Keratinocyte (primary cell): ENCODE results near the gene RYR2. TPM values are rescaled to one million over a fixed set of nuclear protein-coding genes. Genes with fewer than 3 reads are reported as not detected.

ENCODE experiments used
- DNase-seq: peaks from one replicate; pipeline ENCODE4 v3.0.0-alpha.2; 2011; ENCODE audit warnings: low read depth, missing footprints, low spot score
- FAIRE-seq: peaks from 2 replicates; lab custom pipeline; 2011; peaks lifted over from hg19 to GRCh38; lab: Jason Lieb, UNC
- H2AFZ ChIP-seq: 2 replicates; pipeline ENCODE4 v1.6.0; 2012; ENCODE audit warnings: low read length, control low read depth, inconsistent platforms; ENCODE audit not compliant: control insufficient read depth
- H3K27ac ChIP-seq: 2 replicates; pipeline ENCODE4 v1.5.1; 2011; ENCODE audit warnings: low read length; ENCODE audit not compliant: control insufficient read depth, insufficient read depth
- H3K27me3 ChIP-seq: 3 replicates; pipeline ENCODE4 v1.6.0; 2011; ENCODE audit warnings: low read length; ENCODE audit not compliant: control insufficient read depth, insufficient read depth; ENCODE audit errors: extremely low read depth
- H3K36me3 ChIP-seq, 2 experiments: 2 replicates in 1 of 2; 3 replicates in 1 of 2; pipeline ENCODE4 v1.5.1; 2011; ENCODE audit warnings: low read length in 2 of 2, mild to moderate bottlenecking in 1 of 2; ENCODE audit not compliant: control insufficient read depth in 2 of 2, insufficient read depth in 2 of 2; ENCODE audit errors: extremely low read depth in 1 of 2
- H3K4me1 ChIP-seq: 3 replicates; pipeline ENCODE4 v1.5.1; 2011; ENCODE audit warnings: low read length; ENCODE audit not compliant: control insufficient read depth, insufficient read depth; ENCODE audit errors: extremely low read depth
- H3K4me2 ChIP-seq: 3 replicates; pipeline ENCODE4 v1.6.0; 2011; ENCODE audit warnings: low read depth, low read length; ENCODE audit not compliant: control insufficient read depth, insufficient read depth; ENCODE audit errors: extremely low read depth
- H3K4me3 ChIP-seq, 3 experiments: fragments of 200-600 bp in 1 of 3; sonication (generic) in 1 of 3; 2 replicates in 2 of 3; 3 replicates in 1 of 3; pipeline ENCODE4 v1.5.1; 2011 to 2016; ENCODE audit warnings: low read length in 3 of 3, mild to moderate bottlenecking in 3 of 3, control low read depth in 2 of 3, inconsistent platforms in 1 of 3, low read depth in 1 of 3, mixed read lengths in 1 of 3, mixed run types in 1 of 3, moderate library complexity in 1 of 3; ENCODE audit not compliant: control insufficient read depth in 2 of 3, insufficient read depth in 2 of 3; ENCODE audit errors: extremely low read depth in 1 of 3
- H3K79me2 ChIP-seq: 2 replicates; pipeline ENCODE4 v1.6.0; 2012; ENCODE audit warnings: low read length; ENCODE audit not compliant: control insufficient read depth, insufficient read depth
- H3K9ac ChIP-seq: 3 replicates; pipeline ENCODE4 v1.6.0; 2011; ENCODE audit warnings: low read length; ENCODE audit not compliant: control insufficient read depth, insufficient read depth; ENCODE audit errors: extremely low read depth
- H3K9me1 ChIP-seq: 3 replicates; pipeline ENCODE4 v1.6.0; 2011; ENCODE audit warnings: low read length; ENCODE audit not compliant: control insufficient read depth, insufficient read depth; ENCODE audit errors: extremely low read depth
- H3K9me3 ChIP-seq: 2 replicates; pipeline ENCODE4 v1.5.1; 2012; ENCODE audit warnings: low read depth, low read length; ENCODE audit not compliant: control insufficient read depth
- H4K20me1 ChIP-seq: 3 replicates; pipeline ENCODE4 v1.6.0; 2011; ENCODE audit warnings: low read length; ENCODE audit not compliant: control insufficient read depth, insufficient read depth; ENCODE audit errors: extremely low read depth
- EZH2 ChIP-seq: IDR thresholded peaks from one replicate; pipeline ENCODE4 v1.6.1; 2012; ENCODE audit warnings: inconsistent platforms, mild to moderate bottlenecking, low read length, moderate library complexity
- dilution Hi-C: fragments of 300-500 bp; cut with MboI; formaldehyde crosslinking; loops from one replicate; pipeline ENCODE4 v1.7.0; 2020; ENCODE audit warnings: low sequenced_read_pairs; ENCODE audit not compliant: extremely low pct_ligation_motif_present
- polyA plus RNA-seq, 5 experiments: library from polyadenylated mRNA; depleted of rRNA in 3 of 5; stranded (reverse) in 3 of 5; stranded (forward) in 1 of 5; unstranded in 1 of 5; fragments of >200 nt; gene quantifications; 1 replicate in 1 of 5; 2 replicates in 3 of 5; 3 replicates in 1 of 5; pipeline versions ENCODE4 v1.2.1 to v1.2.3, GENCODE V29; 2011 to 2012; ENCODE audit warnings: missing spikeins in 2 of 5, low read depth in 1 of 5, low replicate concordance in 1 of 5
- TF ChIP-seq, protein P1 (sequence below), 3 experiments: IDR thresholded peaks in 1 of 3; conservative IDR thresholded peaks in 1 of 3; optimal IDR thresholded peaks in 1 of 3; 2 replicates in 2 of 3; 3 replicates in 1 of 3; pipeline versions ENCODE3 to v1.5.1; 2011; ENCODE audit warnings: low read length in 3 of 3, mild to moderate bottlenecking in 3 of 3, moderate library complexity in 2 of 3, control low read depth in 1 of 3, inconsistent platforms in 1 of 3; ENCODE audit not compliant: insufficient read depth in 2 of 3; ENCODE audit errors: extremely low read depth in 1 of 3

Gene RYR2
- polyA plus RNA-seq, 1 donor (not counting 4 experiments of a cell fraction or from before 2014, with no cell fraction given): 0.05 TPM

GRCh38 chr1:237181743-237182317 lies 139.8 kb downstream of the RYR2 start:
- Histone ChIP-seq H3K79me2 (no peaks in the 10 kb centered on the region), H3K9me3 (peaks cover 2% of the 10 kb centered on the region), H3K9ac (no peak overlapping the region), H3K4me3 (no peak overlapping the region), H3K9me1 (no peaks in the 10 kb centered on the region), H3K4me2 (no peak overlapping the region), H3K4me1 (no peaks in the 10 kb centered on the region), H2AFZ (no peak overlapping the region), H3K27me3 (no peaks in the 10 kb centered on the region), H3K36me3 (no peaks in the 10 kb centered on the region), H4K20me1 (no peaks in the 10 kb centered on the region), H3K27ac (no peak overlapping the region)
- no peak for DNase-seq
- TF ChIP-seq EZH2: no peak
- TF ChIP-seq, protein P1, sequence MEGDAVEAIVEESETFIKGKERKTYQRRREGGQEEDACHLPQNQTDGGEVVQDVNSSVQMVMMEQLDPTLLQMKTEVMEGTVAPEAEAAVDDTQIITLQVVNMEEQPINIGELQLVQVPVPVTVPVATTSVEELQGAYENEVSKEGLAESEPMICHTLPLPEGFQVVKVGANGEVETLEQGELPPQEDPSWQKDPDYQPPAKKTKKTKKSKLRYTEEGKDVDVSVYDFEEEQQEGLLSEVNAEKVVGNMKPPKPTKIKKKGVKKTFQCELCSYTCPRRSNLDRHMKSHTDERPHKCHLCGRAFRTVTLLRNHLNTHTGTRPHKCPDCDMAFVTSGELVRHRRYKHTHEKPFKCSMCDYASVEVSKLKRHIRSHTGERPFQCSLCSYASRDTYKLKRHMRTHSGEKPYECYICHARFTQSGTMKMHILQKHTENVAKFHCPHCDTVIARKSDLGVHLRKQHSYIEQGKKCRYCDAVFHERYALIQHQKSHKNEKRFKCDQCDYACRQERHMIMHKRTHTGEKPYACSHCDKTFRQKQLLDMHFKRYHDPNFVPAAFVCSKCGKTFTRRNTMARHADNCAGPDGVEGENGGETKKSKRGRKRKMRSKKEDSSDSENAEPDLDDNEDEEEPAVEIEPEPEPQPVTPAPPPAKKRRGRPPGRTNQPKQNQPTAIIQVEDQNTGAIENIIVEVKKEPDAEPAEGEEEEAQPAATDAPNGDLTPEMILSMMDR (optimal IDR thresholded peaks at IDR 0.05 in 1 of 3, IDR thresholded peaks at IDR 0.05 in 1 of 3, conservative IDR thresholded peaks at IDR 0.05 in 1 of 3; ENCODE audit: extremely low read depth in 1 of 3, insufficient read depth in 2 of 3, low read length in 3 of 3): no peak
- no peak for FAIRE-seq
- dilution Hi-C loops: no loop called here

- Histone ChIP-seq H3K4me2 (no peak overlapping the region), H4K20me1 (no peaks in the 10 kb centered on the region), H3K4me3 (no peak overlapping the region), H3K4me1 (no peaks in the 10 kb centered on the region), H3K9me3 (peaks cover 2% of the 10 kb centered on the region), H3K9me1 (no peaks in the 10 kb centered on the region), H3K79me2 (no peaks in the 10 kb centered on the region), H2AFZ (no peak overlapping the region), H3K27me3 (no peaks in the 10 kb centered on the region), H3K36me3 (no peaks in the 10 kb centered on the region), H3K9ac (no peak overlapping the region), H3K27ac (no peak overlapping the region)
- dilution Hi-C loops: no loop called here
- TF ChIP-seq, protein P1 (optimal IDR thresholded peaks at IDR 0.05 in 1 of 3, IDR thresholded peaks at IDR 0.05 in 1 of 3, conservative IDR thresholded peaks at IDR 0.05 in 1 of 3; ENCODE audit: extremely low read depth in 1 of 3, insufficient read depth in 2 of 3, low read length in 3 of 3): no peak
- no peak for TF ChIP-seq EZH2
- no peak for DNase-seq
- no peak for FAIRE-seq
These were observed 142.1 kb downstream of the RYR2 start for GRCh38 chr1:237183963-237184540.
